Endothelial cell of umbilical vein (primary cell): ENCODE results near the gene IGSF11. TPM values are rescaled to one million over a fixed set of nuclear protein-coding genes. Genes with fewer than 3 reads are reported as not detected.

Source experiments
- BruUV-seq: library from RNA; stranded (reverse); fragments of 400-500 nt; replicated peaks from 2 replicates; lab custom pipeline; 2021; lab: Mats Ljungman, UMichigan
- CTCF ChIA-PET: fragments of 300-600, 350-600 bp; sonication (Branson Sonifier 250); formaldehyde crosslinking; loops from one replicate; lab custom pipeline; 2021; ENCODE audit warnings: antibody characterized with exemption, inconsistent platforms; lab: Charles Lee
- POLR2A ChIA-PET: fragments of 300-600, 350-600 bp; sonication (Branson Sonifier 250); formaldehyde crosslinking; loops from one replicate; lab custom pipeline; 2021; ENCODE audit warnings: antibody characterized with exemption, inconsistent platforms; lab: Charles Lee
- DNase-seq: peaks from one replicate; pipeline ENCODE4 v3.0.0-alpha.2; 2011; ENCODE audit warnings: low read depth, low spot score
- FAIRE-seq: peaks from 2 replicates; lab custom pipeline; 2011; peaks lifted over from hg19 to GRCh38; lab: Jason Lieb, UNC
- H2AFZ ChIP-seq: 2 replicates; pipeline ENCODE4 v1.6.0; 2012; ENCODE audit warnings: low read depth, low read length, control low read depth, inconsistent platforms
- H3K27ac ChIP-seq: 2 replicates; pipeline ENCODE4 v1.5.1; 2011; ENCODE audit warnings: low read depth, mild to moderate bottlenecking, control low read depth, low read length, moderate library complexity; ENCODE audit not compliant: insufficient read depth
- H3K27me3 ChIP-seq, 2 experiments: 2 replicates each; pipeline versions ENCODE4 v1.6.0 to v1.6.1; 2011; ENCODE audit warnings: low read length in 2 of 2, mixed read lengths in 1 of 2; ENCODE audit not compliant: control insufficient read depth in 2 of 2, insufficient read depth in 2 of 2
- H3K36me3 ChIP-seq, 2 experiments: 2 replicates in 1 of 2; 3 replicates in 1 of 2; pipeline ENCODE4 v1.5.1; 2011; ENCODE audit warnings: low read length in 2 of 2, mild to moderate bottlenecking in 1 of 2, moderate library complexity in 1 of 2; ENCODE audit not compliant: control insufficient read depth in 2 of 2, insufficient read depth in 2 of 2; ENCODE audit errors: extremely low read depth in 1 of 2
- H3K4me1 ChIP-seq: 3 replicates; pipeline ENCODE4 v1.5.1; 2011; ENCODE audit warnings: mild to moderate bottlenecking, low read length; ENCODE audit not compliant: control insufficient read depth, insufficient read depth; ENCODE audit errors: extremely low read depth
- H3K4me2 ChIP-seq: 2 replicates; pipeline ENCODE4 v1.6.1; 2011; ENCODE audit warnings: low read length, control low read depth, mixed read lengths; ENCODE audit not compliant: insufficient read depth
- H3K4me3 ChIP-seq, 3 experiments: fragments of 200-600 bp in 1 of 3; sonication (generic), shearing (Covaris generic) in 1 of 3; replicated peaks in 1 of 3; 2 replicates each; pipeline ENCODE4 v1.5.1; 2011 to 2016; ENCODE audit warnings: control low read depth in 3 of 3, low read length in 3 of 3, mild to moderate bottlenecking in 2 of 3, inconsistent platforms in 1 of 3, low read depth in 1 of 3, moderate library complexity in 1 of 3; ENCODE audit not compliant: insufficient read depth in 1 of 3
- H3K79me2 ChIP-seq: 2 replicates; pipeline ENCODE4 v1.6.0; 2012; ENCODE audit warnings: low read length, inconsistent platforms; ENCODE audit not compliant: control insufficient read depth, insufficient read depth
- H3K9ac ChIP-seq: replicated peaks from 2 replicates; pipeline ENCODE3; 2011; ENCODE audit warnings: low read length, control low read depth; ENCODE audit not compliant: insufficient read depth; ENCODE audit errors: extremely low read depth
- H3K9me1 ChIP-seq: replicated peaks from 3 replicates; pipeline ENCODE4 v1.6.0; 2011; ENCODE audit warnings: mild to moderate bottlenecking, low read length; ENCODE audit not compliant: control insufficient read depth, insufficient read depth; ENCODE audit errors: extremely low read depth
- H3K9me3 ChIP-seq: replicated peaks from 2 replicates; pipeline ENCODE4 v1.5.1; 2012; ENCODE audit warnings: low read length, inconsistent platforms; ENCODE audit not compliant: control insufficient read depth, insufficient read depth
- H4K20me1 ChIP-seq: replicated peaks from 2 replicates; pipeline ENCODE3; 2011; ENCODE audit warnings: mild to moderate bottlenecking, low read length; ENCODE audit not compliant: control insufficient read depth, insufficient read depth; ENCODE audit errors: extremely low read depth
- CTCF ChIP-seq, 2 donors: IDR thresholded peaks; 1 replicate in 1 of 2; 2 replicates in 1 of 2; pipeline ENCODE4 v1.5.1; 2011; ENCODE audit warnings: low read length in 2 of 2, mild to moderate bottlenecking in 2 of 2, moderate library complexity in 2 of 2, control low read depth in 1 of 2, inconsistent platforms in 1 of 2, low read depth in 1 of 2; ENCODE audit not compliant: insufficient read depth in 1 of 2; ENCODE audit errors: extremely low read depth in 1 of 2
- EZH2 ChIP-seq: IDR thresholded peaks from 2 replicates; pipeline ENCODE4 v1.6.1; 2012; ENCODE audit warnings: borderline replicate concordance, low read depth, mild to moderate bottlenecking, moderate library complexity, low read length, inconsistent platforms; ENCODE audit not compliant: severe bottlenecking
- FOS ChIP-seq: IDR thresholded peaks from 2 replicates; pipeline ENCODE4 v1.6.1; 2011; ENCODE audit warnings: mild to moderate bottlenecking, low read length, moderate library complexity, borderline replicate concordance; ENCODE audit not compliant: insufficient read depth
- GATA2 ChIP-seq: IDR thresholded peaks from 2 replicates; pipeline ENCODE4 v1.7.0; 2011; ENCODE audit warnings: low read depth, mild to moderate bottlenecking, moderate library complexity, mixed read lengths, low read length; ENCODE audit not compliant: insufficient read length, insufficient read depth
- JUN ChIP-seq: IDR thresholded peaks from 2 replicates; pipeline ENCODE4 v1.6.1; 2011; ENCODE audit warnings: borderline replicate concordance, low read depth; ENCODE audit not compliant: insufficient read length, insufficient read depth
- MAX ChIP-seq: IDR thresholded peaks from 2 replicates; pipeline ENCODE4 v1.6.1; 2011; ENCODE audit not compliant: insufficient read depth, insufficient read length
- MYC ChIP-seq: IDR thresholded peaks from one replicate; pipeline ENCODE4 v1.6.1; 2011; ENCODE audit warnings: mild to moderate bottlenecking, low read depth, low read length
- POLR2A ChIP-seq: IDR thresholded peaks from 2 replicates; pipeline ENCODE4 v1.6.1; 2012; ENCODE audit warnings: low read depth, mild to moderate bottlenecking, control low read depth, low read length
- POLR2AphosphoS5 ChIP-seq: IDR thresholded peaks from 2 replicates; pipeline ENCODE4 v1.6.1; 2012; ENCODE audit warnings: low read depth, mild to moderate bottlenecking, control low read depth, low read length, moderate library complexity; ENCODE audit not compliant: insufficient read depth
- dilution Hi-C: fragments of 300-500 bp; cut with MboI; formaldehyde crosslinking; loops from one replicate; pipeline ENCODE4 v1.15.0; 2019; ENCODE audit warnings: low sequenced_read_pairs; ENCODE audit not compliant: extremely low pct_ligation_motif_present
- intact Hi-C: fragments of 100-400 bp; cut with micrococcal nuclease; formaldehyde crosslinking; loops from one replicate; pipeline ENCODE4 v1.10.0; 2022
- polyA plus RNA-seq, 4 experiments: library from polyadenylated mRNA; depleted of rRNA in 3 of 4; stranded (reverse) in 3 of 4; unstranded in 1 of 4; fragments of >200 nt; gene quantifications; 2 replicates each; pipeline versions ENCODE4 v1.2.1 to v1.2.3, GENCODE V29; 2011 to 2012; ENCODE audit warnings: missing spikeins in 1 of 4
- total RNA-seq: library from RNA; stranded (reverse); gene quantifications from 2 replicates; pipeline ENCODE4 v1.2.3, GENCODE V29; 2021

IGSF11 gene
- total and polyA plus RNA-seq, 2 donors (not counting 3 experiments of a cell fraction or from before 2014, with no cell fraction given), result not detected

GRCh38 chr3:118991775-118992174 lies 42.9 kb downstream of the IGSF11 start:
- Histone ChIP-seq H3K27me3 (peaks cover 0 to 1% of the 10 kb centered on the region in 2 experiments), H4K20me1 (no peaks in the 10 kb centered on the region), H3K4me1 (no peaks in the 10 kb centered on the region), H3K4me2 (no peak overlapping the region), H3K9ac (no peak overlapping the region), H3K27ac (no peak overlapping the region), H3K79me2 (no peaks in the 10 kb centered on the region), H3K36me3 (no peaks in the 10 kb centered on the region), H3K9me3 (no peaks in the 10 kb centered on the region), H2AFZ (no peak overlapping the region), H3K9me1 (no peaks in the 10 kb centered on the region), H3K4me3 (no peak overlapping the region)
- DNase-seq (no peak), FAIRE-seq (peak; percentile 12)
- CTCF ChIA-PET, result no interaction called here
- POLR2A ChIA-PET, result no interaction called here
- intact Hi-C loops (no loop called here), dilution Hi-C loops (no loop called here)
- no TSS peak for BruUV-seq
- TF ChIP-seq MYC, result no peak
- no peak for TF ChIP-seq MAX
- TF ChIP-seq GATA2, result no peak
- TF ChIP-seq CTCF (IDR thresholded peaks at IDR 0.05; ENCODE audit: extremely low read depth in 1 of 2, insufficient read depth in 1 of 2, low read depth in 1 of 2, low read length in 2 of 2), result no peak
- no peak for TF ChIP-seq POLR2AphosphoS5
- TF ChIP-seq JUN, result no peak
- TF ChIP-seq FOS, result no peak
- TF ChIP-seq EZH2, result no peak
- no peak for TF ChIP-seq POLR2A
